GM12872 (cell line): ENCODE data around the gene CAST.

Experiments
- CTCF ChIP-seq: IDR thresholded peaks from 3 replicates; pipeline ENCODE4 v1.5.1; 2011; ENCODE audit warnings: low read depth, mild to moderate bottlenecking, low read length, moderate library complexity; ENCODE audit not compliant: insufficient read depth

The CAST gene

GRCh38 chr5:96654209-96654608 is 8.0 kb upstream of the CAST start:
- no peak for TF ChIP-seq CTCF

- TF ChIP-seq CTCF, result no peak
Measured at GRCh38 chr5:96655085-96655484, 7.1 kb upstream of the CAST start.

DNA sequence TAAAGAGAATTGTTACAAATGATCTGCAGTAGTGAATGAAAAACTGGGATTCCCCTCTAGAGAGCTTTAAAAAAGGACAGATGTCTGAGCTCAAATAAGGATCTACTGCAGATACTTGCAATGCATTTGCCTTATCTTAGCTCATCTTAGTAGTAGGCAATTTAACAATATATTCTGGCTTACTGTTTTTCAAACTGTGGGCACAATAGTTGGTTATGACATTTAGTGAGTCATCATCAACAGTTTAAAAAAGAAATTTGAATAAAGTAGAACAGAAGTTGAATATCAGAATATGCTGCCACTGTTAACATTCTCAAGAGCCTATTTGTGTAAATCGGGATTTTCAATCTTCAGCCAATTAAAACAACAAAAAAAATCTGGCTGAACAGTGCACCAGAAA is 6.7 kb upstream of the CAST start:
- no peak for TF ChIP-seq CTCF

DNA sequence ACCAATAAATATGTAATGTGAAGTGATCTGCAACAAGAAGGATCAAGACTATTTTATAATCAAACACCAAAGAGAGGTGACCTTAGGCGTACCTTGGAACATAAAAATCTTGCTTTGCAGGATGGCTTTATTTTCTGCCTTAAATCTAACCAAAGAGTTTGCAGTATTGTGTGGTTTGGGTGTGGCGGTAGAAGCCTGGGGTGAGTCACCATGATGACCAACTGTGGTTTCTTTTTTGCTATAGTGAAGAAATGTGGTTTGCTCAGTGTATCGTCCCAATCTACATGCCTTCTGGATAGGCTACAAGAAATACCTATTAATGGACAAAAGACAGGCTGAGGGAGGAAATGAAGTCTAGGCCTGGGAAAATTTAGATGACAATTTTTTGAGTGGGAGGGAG is 5.1 kb upstream of the CAST start:
- no peak for TF ChIP-seq CTCF

DNA sequence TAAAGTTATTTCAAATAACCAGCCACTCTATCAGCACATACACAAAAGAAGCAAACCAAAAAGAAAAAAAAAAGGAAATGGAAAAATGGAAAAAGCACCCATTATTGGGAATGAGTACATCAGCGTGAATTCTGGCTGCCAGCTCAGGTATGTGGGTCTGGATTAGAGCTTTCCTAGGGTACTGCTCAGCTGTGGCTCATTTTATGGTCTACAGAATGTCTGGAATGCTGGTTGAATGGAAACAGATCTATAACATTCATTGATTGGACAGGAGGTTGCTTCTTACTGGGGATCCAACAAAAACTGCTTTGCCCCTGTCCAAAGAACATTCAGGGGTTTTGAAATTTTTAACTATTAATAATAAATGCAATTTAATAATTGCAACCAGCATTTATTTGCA is 3.9 kb upstream of the CAST start:
- TF ChIP-seq CTCF, result no peak

DNA sequence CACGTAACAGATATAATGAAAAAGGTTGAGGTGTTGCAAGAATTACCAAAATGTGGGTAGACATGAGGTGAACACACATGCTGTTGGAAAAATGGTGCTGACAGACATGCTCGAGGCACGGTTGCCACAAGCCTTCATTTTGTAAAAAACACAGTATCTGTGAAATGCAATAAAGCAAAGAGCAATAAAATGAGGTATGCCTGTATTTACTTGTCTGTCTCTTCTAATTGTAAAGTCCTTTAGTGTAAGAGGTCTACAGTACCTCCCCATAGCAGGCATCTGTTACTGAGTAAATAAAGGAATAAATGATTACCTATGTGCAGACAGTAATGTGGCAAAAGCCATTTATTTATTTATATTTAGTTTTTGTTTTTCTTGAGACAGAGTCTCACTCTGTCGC is 3.0 kb upstream of the CAST start:
- no peak for TF ChIP-seq CTCF

- no peak for TF ChIP-seq CTCF
Measured at GRCh38 chr5:96660971-96661854, 963 bp upstream of the CAST start.
